Loucy (cell line): ENCODE data around the gene LTBP1.

Source experiments
- H2AFZ ChIP-seq: fragments of 200-600 bp; sonication (generic); 2 replicates; pipeline ENCODE4 v1.6.0; 2016; ENCODE audit warnings: antibody characterized with exemption, mild to moderate bottlenecking, low read length, moderate library complexity
- H3F3A ChIP-seq: fragments of 200-600 bp; 2 replicates; pipeline ENCODE4 v1.6.0; 2016; ENCODE audit warnings: antibody characterized with exemption, low read depth, mild to moderate bottlenecking
- H3K27me3 ChIP-seq: fragments of 200-600 bp; sonication (generic); 2 replicates; pipeline ENCODE4 v1.6.1; 2014; ENCODE audit warnings: low read length, mild to moderate bottlenecking; ENCODE audit not compliant: insufficient read depth, poor library complexity, severe bottlenecking
- H3K36me3 ChIP-seq: fragments of 200-600 bp; sonication (generic); 2 replicates; pipeline ENCODE4 v1.6.1; 2016; ENCODE audit warnings: low read length; ENCODE audit not compliant: insufficient read depth
- H3K4me1 ChIP-seq: fragments of 200-600 bp; sonication (generic); 2 replicates; pipeline ENCODE4 v1.5.1; 2014; ENCODE audit warnings: low read length, mild to moderate bottlenecking; ENCODE audit not compliant: insufficient read depth, poor library complexity, severe bottlenecking
- H3K4me2 ChIP-seq: fragments of 200-600 bp; sonication (generic); 2 replicates; pipeline ENCODE4 v1.6.0; 2014; ENCODE audit warnings: antibody characterized with exemption, low read length, low read depth, mild to moderate bottlenecking; ENCODE audit not compliant: poor library complexity, severe bottlenecking
- H3K4me3 ChIP-seq: fragments of 200-600 bp; sonication (generic); 2 replicates; pipeline ENCODE4 v1.5.1; 2014; ENCODE audit warnings: low read length, mild to moderate bottlenecking, mixed read lengths; ENCODE audit not compliant: poor library complexity, severe bottlenecking
- H3K79me2 ChIP-seq: fragments of 200-600 bp; sonication (generic); 2 replicates; pipeline ENCODE4 v1.6.1; 2014; ENCODE audit warnings: low read length; ENCODE audit not compliant: insufficient read depth
- H3K9ac ChIP-seq: fragments of 200-600 bp; sonication (generic); 2 replicates; pipeline ENCODE4 v1.6.0; 2014; ENCODE audit warnings: mild to moderate bottlenecking, low read depth, low read length, moderate library complexity; ENCODE audit not compliant: poor library complexity, severe bottlenecking
- H3K9me2 ChIP-seq: fragments of 200-600 bp; sonication (generic); replicated peaks from 2 replicates; pipeline ENCODE4 v1.6.1; 2016; ENCODE audit warnings: low read depth, low read length, mixed read lengths
- H3K9me3 ChIP-seq: fragments of 200-600 bp; sonication (generic); 2 replicates; pipeline ENCODE4 v1.6.1; 2014; ENCODE audit warnings: mild to moderate bottlenecking, antibody characterized with exemption, low read length, low read depth; ENCODE audit not compliant: insufficient read depth
- H4K20me1 ChIP-seq: fragments of 200-600 bp; sonication (generic); 2 replicates; pipeline ENCODE4 v1.6.0; 2014; ENCODE audit warnings: antibody characterized with exemption, low read length, mild to moderate bottlenecking; ENCODE audit not compliant: insufficient read depth, poor library complexity, severe bottlenecking
- EZH2phosphoT487 ChIP-seq: fragments of 200-600 bp; IDR thresholded peaks from 2 replicates; pipeline ENCODE4 v1.6.1; 2018; ENCODE audit warnings: antibody characterized with exemption, mild to moderate bottlenecking, moderate library complexity, borderline replicate concordance
- TF ChIP-seq, protein P1 (sequence below): fragments of 200-600 bp; sonication (generic); conservative IDR thresholded peaks from 2 replicates; pipeline ENCODE4 v1.5.1; 2014; ENCODE audit warnings: mild to moderate bottlenecking, antibody characterized with exemption, low read length

Gene LTBP1

GRCh38 chr2:32986480-32986879 is 39.7 kb downstream of the LTBP1 start:
- H3K36me3 ChIP-seq: no peaks in the 10 kb centered on the region

DNA sequence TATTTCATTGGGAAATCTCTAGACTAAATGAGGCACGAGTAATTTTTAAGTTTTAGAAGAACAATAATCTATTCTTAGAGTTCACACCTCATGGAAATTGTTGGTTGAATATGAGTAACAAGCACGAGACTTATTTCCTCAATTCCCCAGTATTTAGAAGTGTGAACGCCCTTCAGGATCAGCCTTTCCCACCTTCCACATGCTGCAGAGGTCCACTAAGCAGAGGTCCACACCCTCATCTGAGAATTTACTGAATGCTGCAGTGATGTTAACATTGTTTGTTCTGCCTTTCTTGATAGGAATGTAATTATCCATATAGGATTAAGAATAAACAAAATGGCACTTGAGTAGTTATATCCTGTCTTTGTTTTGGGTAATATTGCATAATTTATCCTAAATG is 41.8 kb downstream of the LTBP1 start:
- Histone ChIP-seq H3K4me2 (no peak overlapping the region), H3K27me3 (no peaks in the 10 kb centered on the region), H3K4me1 (no peaks in the 10 kb centered on the region), H3K9me2 (0 out of 2 replicates have a peak, but pooled peaks cover 4% of the 10 kb centered on the region), H2AFZ (no peak overlapping the region), H4K20me1 (no peaks in the 10 kb centered on the region), H3K79me2 (no peaks in the 10 kb centered on the region), H3K9ac (no peak overlapping the region), H3F3A (no peaks in the 10 kb centered on the region), H3K4me3 (no peak overlapping the region), H3K9me3 (no peaks in the 10 kb centered on the region), H3K36me3 (no peaks in the 10 kb centered on the region)
- TF ChIP-seq, protein P1, sequence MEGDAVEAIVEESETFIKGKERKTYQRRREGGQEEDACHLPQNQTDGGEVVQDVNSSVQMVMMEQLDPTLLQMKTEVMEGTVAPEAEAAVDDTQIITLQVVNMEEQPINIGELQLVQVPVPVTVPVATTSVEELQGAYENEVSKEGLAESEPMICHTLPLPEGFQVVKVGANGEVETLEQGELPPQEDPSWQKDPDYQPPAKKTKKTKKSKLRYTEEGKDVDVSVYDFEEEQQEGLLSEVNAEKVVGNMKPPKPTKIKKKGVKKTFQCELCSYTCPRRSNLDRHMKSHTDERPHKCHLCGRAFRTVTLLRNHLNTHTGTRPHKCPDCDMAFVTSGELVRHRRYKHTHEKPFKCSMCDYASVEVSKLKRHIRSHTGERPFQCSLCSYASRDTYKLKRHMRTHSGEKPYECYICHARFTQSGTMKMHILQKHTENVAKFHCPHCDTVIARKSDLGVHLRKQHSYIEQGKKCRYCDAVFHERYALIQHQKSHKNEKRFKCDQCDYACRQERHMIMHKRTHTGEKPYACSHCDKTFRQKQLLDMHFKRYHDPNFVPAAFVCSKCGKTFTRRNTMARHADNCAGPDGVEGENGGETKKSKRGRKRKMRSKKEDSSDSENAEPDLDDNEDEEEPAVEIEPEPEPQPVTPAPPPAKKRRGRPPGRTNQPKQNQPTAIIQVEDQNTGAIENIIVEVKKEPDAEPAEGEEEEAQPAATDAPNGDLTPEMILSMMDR: no peak
- TF ChIP-seq EZH2phosphoT487: no peak

More at GRCh38 chr2:32986480-32986879, 39.7 kb downstream of the LTBP1 start:
- Histone ChIP-seq H3K27me3 (no peaks in the 10 kb centered on the region), H3K9me3 (no peaks in the 10 kb centered on the region), H3K4me2 (no peak overlapping the region), H3K9me2 (0 out of 2 replicates have a peak, but pooled peaks cover 4% of the 10 kb centered on the region), H4K20me1 (no peaks in the 10 kb centered on the region), H3K4me1 (no peaks in the 10 kb centered on the region), H2AFZ (no peak overlapping the region), H3K79me2 (no peaks in the 10 kb centered on the region), H3K9ac (no peak overlapping the region), H3F3A (no peaks in the 10 kb centered on the region), H3K4me3 (no peak overlapping the region)
- TF ChIP-seq, protein P1: no peak
- TF ChIP-seq EZH2phosphoT487: no peak

DNA sequence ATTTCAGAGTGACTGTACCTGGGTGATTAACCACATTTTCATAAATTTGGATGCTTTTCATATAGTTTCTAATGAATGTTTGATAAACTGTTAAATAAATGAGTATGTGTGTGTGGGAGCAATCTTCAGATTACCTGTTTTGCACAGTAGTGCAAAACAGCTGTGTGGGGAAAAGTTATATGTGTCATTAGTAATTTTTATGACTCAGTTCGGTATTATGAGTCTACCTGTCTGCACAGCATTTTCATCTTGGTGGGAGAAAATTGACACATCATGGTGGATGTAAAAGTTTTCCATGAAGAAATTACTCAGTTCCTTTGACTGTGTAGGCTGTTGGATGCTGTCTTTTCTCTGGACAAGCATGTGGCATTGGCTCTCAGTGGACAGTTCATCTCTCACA is 43.8 kb downstream of the LTBP1 start:
- Histone ChIP-seq H3K27me3 (no peaks in the 10 kb centered on the region), H3K9ac (no peak overlapping the region), H3F3A (no peaks in the 10 kb centered on the region), H3K4me1 (no peaks in the 10 kb centered on the region), H3K36me3 (no peaks in the 10 kb centered on the region), H3K4me3 (no peak overlapping the region), H3K79me2 (no peaks in the 10 kb centered on the region), H3K4me2 (no peak overlapping the region), H3K9me3 (no peaks in the 10 kb centered on the region), H4K20me1 (no peaks in the 10 kb centered on the region), H3K9me2 (0 out of 2 replicates have a peak, but pooled peaks cover 4% of the 10 kb centered on the region), H2AFZ (no peak overlapping the region)
- TF ChIP-seq, protein P1: no peak
- no peak for TF ChIP-seq EZH2phosphoT487
